GM23338 (cell line): Measurements from ENCODE around the gene UBE2QL1. TPM values are rescaled to one million over a fixed set of nuclear protein-coding genes. Genes with fewer than 3 reads are reported as not detected.

Experiments used
- ATAC-seq: fragments of 200-7000 bp; cut with Tn5 transposase; 3 replicates; pipeline ENCODE4 v1.9.1; 2020
- DNase-seq: peaks from one replicate; pipeline ENCODE4 v3.0.0-alpha.2; 2015; ENCODE audit warnings: low spot score
- H2AFZ ChIP-seq: fragments of 200-600 bp; sonication (generic); 2 replicates; pipeline ENCODE4 v1.8.0; 2016; ENCODE audit warnings: antibody characterized with exemption, mild to moderate bottlenecking, moderate library complexity
- H3F3A ChIP-seq: fragments of 200-600 bp; sonication (generic); replicated peaks from 2 replicates; pipeline ENCODE4 v1.8.0; 2017; ENCODE audit warnings: antibody characterized with exemption, mixed run types, low read depth
- H3K27ac ChIP-seq: fragments of 200-600 bp; sonication (generic); 2 replicates; pipeline ENCODE4 v1.6.1; 2016; ENCODE audit warnings: low read depth
- H3K27me3 ChIP-seq: fragments of 200-600 bp; sonication (generic); 2 replicates; pipeline ENCODE4 v1.8.0; 2016; ENCODE audit warnings: mild to moderate bottlenecking, mixed run types, moderate library complexity; ENCODE audit not compliant: insufficient read depth
- H3K36me3 ChIP-seq: fragments of 200-600 bp; sonication (generic); 2 replicates; pipeline ENCODE4 v1.8.0; 2016; ENCODE audit warnings: mild to moderate bottlenecking; ENCODE audit not compliant: insufficient read depth
- H3K4me1 ChIP-seq: fragments of 200-600 bp; sonication (generic); 2 replicates; pipeline ENCODE4 v1.8.0; 2016; ENCODE audit warnings: mild to moderate bottlenecking, moderate library complexity; ENCODE audit not compliant: insufficient read depth
- H3K4me2 ChIP-seq: fragments of 200-600 bp; sonication (generic); 2 replicates; pipeline ENCODE4 v1.7.1; 2017; ENCODE audit warnings: mixed run types
- H3K4me3 ChIP-seq: fragments of 200-600 bp; sonication (generic); 2 replicates; pipeline ENCODE4 v1.6.1; 2016; ENCODE audit warnings: mixed run types
- H3K79me2 ChIP-seq: fragments of 200-600 bp; sonication (generic); replicated peaks from 2 replicates; pipeline ENCODE4 v1.8.0; 2017; ENCODE audit warnings: mild to moderate bottlenecking; ENCODE audit not compliant: insufficient read depth
- H3K9me2 ChIP-seq: fragments of 200-600 bp; sonication (generic); 2 replicates; pipeline ENCODE4 v1.8.0; 2017; ENCODE audit not compliant: insufficient read depth
- H4K20me1 ChIP-seq: fragments of 200-600 bp; sonication (generic); replicated peaks from 2 replicates; pipeline ENCODE4 v1.8.0; 2017; ENCODE audit warnings: mild to moderate bottlenecking; ENCODE audit not compliant: insufficient read depth
- H3K27ac Mint-ChIP-seq: 2 replicates; pipeline ENCODE4 v1.8.0; 2020; ENCODE audit warnings: inconsistent platforms, mild to moderate bottlenecking, moderate library complexity, mixed read lengths
- H3K27me3 Mint-ChIP-seq: 3 replicates; pipeline ENCODE4 v1.8.0; 2022; ENCODE audit warnings: low read depth, mild to moderate bottlenecking, moderate library complexity, mixed read lengths, inconsistent platforms; ENCODE audit not compliant: insufficient read depth, poor library complexity
- H3K36me3 Mint-ChIP-seq: 3 replicates; pipeline ENCODE4 v1.8.0; 2021; ENCODE audit warnings: low read depth, mild to moderate bottlenecking, inconsistent platforms, moderate library complexity, mixed read lengths
- H3K4me1 Mint-ChIP-seq: 3 replicates; pipeline ENCODE4 v1.8.0; 2020; ENCODE audit warnings: mild to moderate bottlenecking, inconsistent platforms, mixed read lengths
- H3K4me3 Mint-ChIP-seq: 3 replicates; pipeline ENCODE4 v1.8.0; 2021; ENCODE audit warnings: moderate library complexity, mild to moderate bottlenecking, inconsistent platforms, mixed read lengths
- H3K9me3 Mint-ChIP-seq: 3 replicates; pipeline ENCODE4 v1.8.0; 2020; ENCODE audit warnings: moderate library complexity, mild to moderate bottlenecking, inconsistent platforms, mixed read lengths
- CREB1 ChIP-seq: fragments of 250-450 bp; sonication (Bioruptor Pico); IDR thresholded peaks from 2 replicates; pipeline ENCODE4 v1.5.0; 2020; ENCODE audit warnings: low read depth, mild to moderate bottlenecking, moderate library complexity
- CTCF ChIP-seq, 2 experiments: fragments of 200-600 bp in 1 of 2; sonication (generic) in 1 of 2; conservative IDR thresholded peaks; 2 replicates each; pipeline versions ENCODE4 v1.5.1 to v1.6.1; 2016 to 2017; ENCODE audit warnings: antibody characterized with exemption in 2 of 2, low read depth in 2 of 2, mild to moderate bottlenecking in 2 of 2, moderate library complexity in 1 of 2
- ETS1 ChIP-seq: IDR thresholded peaks from 2 replicates; pipeline ENCODE4 v1.6.1; 2016; ENCODE audit warnings: antibody characterized with exemption
- EZH2 ChIP-seq: fragments of 200-600 bp; sonication (generic); IDR thresholded peaks from one replicate; pipeline ENCODE4 v1.8.0; 2017; ENCODE audit warnings: antibody characterized with exemption, mild to moderate bottlenecking, low read depth; ENCODE audit not compliant: unreplicated experiment
- JUNB ChIP-seq: IDR thresholded peaks from one replicate; pipeline ENCODE4 v1.6.1; 2016; ENCODE audit warnings: antibody characterized with exemption; ENCODE audit not compliant: unreplicated experiment
- NANOG ChIP-seq: IDR thresholded peaks from 2 replicates; pipeline ENCODE4 v1.6.1; 2016; ENCODE audit warnings: antibody characterized with exemption, borderline replicate concordance
- POLR2AphosphoS5 ChIP-seq: IDR thresholded peaks from 2 replicates; pipeline ENCODE4 v1.6.1; 2016; ENCODE audit warnings: antibody characterized with exemption, low read depth
- REST ChIP-seq: IDR thresholded peaks from one replicate; pipeline ENCODE4 v1.6.1; 2018; ENCODE audit warnings: antibody characterized with exemption; ENCODE audit not compliant: unreplicated experiment
- STAT1 ChIP-seq: IDR thresholded peaks from one replicate; pipeline ENCODE4 v1.6.1; 2016; ENCODE audit warnings: antibody characterized with exemption; ENCODE audit not compliant: unreplicated experiment
- ZNF114 ChIP-seq: fragments of 250-450 bp; sonication (Bioruptor Pico); IDR thresholded peaks from 2 replicates; pipeline ENCODE4 v1.5.0; 2020; ENCODE audit warnings: mild to moderate bottlenecking, moderate library complexity
- ZNF331 ChIP-seq: fragments of 250-450 bp; sonication (Bioruptor Pico); IDR thresholded peaks from 2 replicates; pipeline ENCODE4 v1.5.0; 2020; ENCODE audit warnings: low read depth, mild to moderate bottlenecking, moderate library complexity
- ZNF462 ChIP-seq: fragments of 250-450 bp; sonication (Bioruptor Pico); IDR thresholded peaks from 2 replicates; pipeline ENCODE4 v1.5.0; 2020; ENCODE audit warnings: mild to moderate bottlenecking, moderate library complexity
- polyA plus RNA-seq: library from polyadenylated mRNA; unstranded; fragments of >200 nt; fragmentation: Nextera tagmentation; extraction: Ambion mirVana; gene quantifications from 2 replicates; pipeline ENCODE4 v1.2.1, GENCODE V29; 2016
- total RNA-seq: library from RNA; depleted of rRNA; stranded (reverse); fragments of >200 nt; shearing (Covaris generic); gene quantifications from 2 replicates; pipeline ENCODE4 v1.2.3, GENCODE V29; 2014

UBE2QL1 gene
- total and polyA plus RNA-seq, 2 experiments from 2014 or later = 0.40 to 0.83 TPM

GRCh38 chr5:6448141-6448491, 543 bp upstream of the UBE2QL1 start:
- Histone ChIP-seq H3K4me3 (peak overlapping the region; percentile 40; the same call in 1 of the 2 replicates), H3K27me3 (peaks cover 56% of the 10 kb centered on the region), H3F3A (0 out of 2 replicates have a peak, but pooled peaks cover 3% of the 10 kb centered on the region), H3K4me2 (peak overlapping the region; percentile 67; the same call in 1 of the 2 replicates), H3K79me2 (no peaks in the 10 kb centered on the region), H3K9me2 (no peaks in the 10 kb centered on the region), H3K27ac (no peak overlapping the region), H4K20me1 (peaks cover 5% of the 10 kb centered on the region; the same call in 1 of the 2 replicates), H2AFZ (no peak overlapping the region), H3K4me1 (peaks cover 18% of the 10 kb centered on the region), H3K36me3 (no peaks in the 10 kb centered on the region)
- DNase-seq (no peak), ATAC-seq (no peak)
- peaks cover 36% of the 10 kb centered on the region for H3K27me3 Mint-ChIP-seq
- H3K27ac Mint-ChIP-seq = no peak overlapping the region
- TF ChIP-seq ETS1 = no peak
- no peak for TF ChIP-seq ZNF331 (CRISPR knock-in tag)
- TF ChIP-seq STAT1 = no peak
- no peak for TF ChIP-seq ZNF114 (CRISPR knock-in tag)
- no peak for TF ChIP-seq POLR2AphosphoS5
- no peak for TF ChIP-seq REST
- no peak for TF ChIP-seq JUNB
- TF ChIP-seq CREB1 (CRISPR knock-in tag) = no peak
- TF ChIP-seq ZNF462 (CRISPR knock-in tag) = no peak
- no peak for TF ChIP-seq CTCF (conservative IDR thresholded peaks at IDR 0.05; ENCODE audit: low read depth in 2 of 2)
- TF ChIP-seq EZH2 = no peak
- no peak for TF ChIP-seq NANOG
- peaks cover 22% of the 10 kb centered on the region; the same call in 2 of the 3 replicates for H3K4me1 Mint-ChIP-seq
- no peak overlapping the region for H3K4me3 Mint-ChIP-seq
- H3K36me3 Mint-ChIP-seq = no peaks in the 10 kb centered on the region
- H3K9me3 Mint-ChIP-seq = no peaks in the 10 kb centered on the region; the same call in 2 of the 3 replicates
